ENCODE measurements around the gene CPA4.

- no peak for TF ChIP-seq CTCF (IDR thresholded peaks at IDR 0.05; ENCODE audit: low read depth, low read length, poor library complexity, severe bottlenecking)
- TF ChIP-seq EZH2phosphoT487 (IDR thresholded peaks at IDR 0.05; ENCODE audit: borderline replicate concordance, low read length), result no peak
Observed at GRCh38 chr7:130288168-130288567, 4.8 kb upstream of the CPA4 start.
